ENCODE measurements around the gene PACRG. TPM values are rescaled to one million over a fixed set of nuclear protein-coding genes. Genes with fewer than 3 reads are reported as not detected.

PACRG gene
- total and polyA plus RNA-seq, 12 donors: 2.1 to 34.6 (median 10.0) TPM

DNA sequence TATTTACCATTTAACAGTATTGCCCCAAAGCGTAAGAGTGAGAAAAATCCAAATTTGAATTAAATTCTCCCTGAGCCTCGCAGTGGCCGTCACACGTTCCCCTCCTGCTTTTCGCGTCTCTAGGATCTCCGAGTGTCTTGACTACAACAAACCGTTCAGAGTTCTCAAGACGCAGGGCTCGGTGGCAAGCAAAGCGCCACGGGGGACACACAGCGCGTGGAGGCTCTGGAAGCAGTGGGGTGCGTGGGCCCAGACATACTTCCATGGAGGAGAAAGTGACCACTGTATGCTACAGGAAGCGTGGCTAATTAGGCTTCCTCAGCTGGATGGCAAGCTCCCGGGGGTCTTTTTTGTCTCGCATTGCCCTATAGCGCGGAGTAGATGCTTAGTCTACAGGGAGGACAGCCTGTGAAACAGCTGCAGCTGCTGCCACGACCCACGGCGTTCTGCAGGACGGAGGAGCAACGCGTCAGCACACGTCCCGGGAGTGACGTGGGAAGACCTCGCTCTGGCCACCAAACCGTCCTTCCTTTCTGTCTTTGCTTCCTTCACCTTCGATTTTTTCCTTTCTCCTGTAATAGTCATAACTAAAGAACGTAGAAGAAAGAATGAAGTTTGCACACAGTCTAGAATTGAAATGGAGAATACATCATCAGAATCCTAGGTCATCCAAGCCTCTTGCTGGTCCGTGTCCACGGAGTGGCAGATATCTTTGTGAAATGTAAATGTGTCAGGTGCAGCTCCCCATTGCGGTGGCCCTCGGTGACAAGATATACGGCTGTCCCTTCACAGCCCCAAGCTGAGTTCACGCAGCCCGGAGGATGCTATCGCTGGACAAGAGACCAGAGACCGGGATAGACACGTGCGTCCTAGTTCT is 582.6 kb downstream of the PACRG start:
- Histone ChIP-seq H3K27me3 (no peaks in the 10 kb centered on the region), H3K4me1 (peaks cover 0 to 5% (median 0%) of the 10 kb centered on the region in 9 donors), H3K27ac (no peak overlapping the region), H3K9me3 (no peaks in the 10 kb centered on the region), H3K4me3 (no peak overlapping the region), H3K36me3 (no peaks in the 10 kb centered on the region)
- no peak for DNase-seq
- TF ChIP-seq, protein P1, sequence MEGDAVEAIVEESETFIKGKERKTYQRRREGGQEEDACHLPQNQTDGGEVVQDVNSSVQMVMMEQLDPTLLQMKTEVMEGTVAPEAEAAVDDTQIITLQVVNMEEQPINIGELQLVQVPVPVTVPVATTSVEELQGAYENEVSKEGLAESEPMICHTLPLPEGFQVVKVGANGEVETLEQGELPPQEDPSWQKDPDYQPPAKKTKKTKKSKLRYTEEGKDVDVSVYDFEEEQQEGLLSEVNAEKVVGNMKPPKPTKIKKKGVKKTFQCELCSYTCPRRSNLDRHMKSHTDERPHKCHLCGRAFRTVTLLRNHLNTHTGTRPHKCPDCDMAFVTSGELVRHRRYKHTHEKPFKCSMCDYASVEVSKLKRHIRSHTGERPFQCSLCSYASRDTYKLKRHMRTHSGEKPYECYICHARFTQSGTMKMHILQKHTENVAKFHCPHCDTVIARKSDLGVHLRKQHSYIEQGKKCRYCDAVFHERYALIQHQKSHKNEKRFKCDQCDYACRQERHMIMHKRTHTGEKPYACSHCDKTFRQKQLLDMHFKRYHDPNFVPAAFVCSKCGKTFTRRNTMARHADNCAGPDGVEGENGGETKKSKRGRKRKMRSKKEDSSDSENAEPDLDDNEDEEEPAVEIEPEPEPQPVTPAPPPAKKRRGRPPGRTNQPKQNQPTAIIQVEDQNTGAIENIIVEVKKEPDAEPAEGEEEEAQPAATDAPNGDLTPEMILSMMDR (IDR thresholded peaks at IDR 0.05): no peak
- WGBS, 2 donors: 91 to 93% methylated on average over 44 of the region's 44 CpGs
- intact Hi-C loops (cut with DNase I): loop anchor here in 1 of 10 donors (10.0 kb wide), 1 partner anchor 126 kb away; no protein-coding TSS in a partner anchor
- ATAC-seq: no peak

DNA sequence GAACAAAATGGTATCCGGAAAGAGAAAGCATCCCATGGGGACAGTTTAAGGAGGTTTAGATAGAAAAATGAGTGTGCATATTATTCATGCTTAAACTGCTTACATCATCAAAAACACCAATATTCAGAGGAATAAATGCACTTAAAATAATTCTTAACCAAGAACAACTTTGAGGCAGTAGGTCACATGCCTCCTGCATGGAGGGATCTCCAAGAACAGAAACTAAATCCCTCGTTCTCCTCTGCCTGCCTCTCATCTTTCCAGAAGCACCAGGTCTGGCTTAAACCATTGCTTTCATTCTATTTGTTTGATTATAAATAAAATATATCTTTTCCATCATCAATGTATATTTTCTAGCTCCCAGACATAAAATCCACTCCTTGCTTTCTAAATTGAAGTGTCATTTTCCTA is 583.2 kb downstream of the PACRG start:
- no peak for ATAC-seq
- Histone ChIP-seq H3K4me1 (peaks cover 0 to 5% (median 0%) of the 10 kb centered on the region in 9 donors), H3K9me3 (no peaks in the 10 kb centered on the region), H3K27ac (no peak overlapping the region), H3K36me3 (no peaks in the 10 kb centered on the region), H3K27me3 (no peaks in the 10 kb centered on the region), H3K4me3 (no peak overlapping the region)
- intact Hi-C loops (cut with DNase I): loop anchor here in 1 of 10 donors (10.0 kb wide), 1 partner anchor 126 kb away; no protein-coding TSS in a partner anchor
- TF ChIP-seq, protein P1 (IDR thresholded peaks at IDR 0.05): no peak
- DNase-seq: no peak
- 77 to 80% methylated on average over 2 of the region's 2 CpGs for WGBS, 2 donors

GRCh38 chr6:163311830-163312229 is 584.1 kb downstream of the PACRG start:
- ATAC-seq (no peak), DNase-seq (no peak)
- Histone ChIP-seq H3K4me3 (no peak overlapping the region), H3K27me3 (no peaks in the 10 kb centered on the region), H3K9me3 (no peaks in the 10 kb centered on the region), H3K27ac (no peak overlapping the region), H3K4me1 (peaks cover 0 to 3% (median 0%) of the 10 kb centered on the region in 9 donors), H3K36me3 (no peaks in the 10 kb centered on the region)
- intact Hi-C loops (cut with DNase I): loop anchor here in 1 of 10 donors (10.0 kb wide), 1 partner anchor 127 kb away; no protein-coding TSS in a partner anchor
- WGBS, 2 donors: 86 to 94% methylated on average over 3 of the region's 3 CpGs
- TF ChIP-seq, protein P1 (IDR thresholded peaks at IDR 0.05): no peak

DNA sequence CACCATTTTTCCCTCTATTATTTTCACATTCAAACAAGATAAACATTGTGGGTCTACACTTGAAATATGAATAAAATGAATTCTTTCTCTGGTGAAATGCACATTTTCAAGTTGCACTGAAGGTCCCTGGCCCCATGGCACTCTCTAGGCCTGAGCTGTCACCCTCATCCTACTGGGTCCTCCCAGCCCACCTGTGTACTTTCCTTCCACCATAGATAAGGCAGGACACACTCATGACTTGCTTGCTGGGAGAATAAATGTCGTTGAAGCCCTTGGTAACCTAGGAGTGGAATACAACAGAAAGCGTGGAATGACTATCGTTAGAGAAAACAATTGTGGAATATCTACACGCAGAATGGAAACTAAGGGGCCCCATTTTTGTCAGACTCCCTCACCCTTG is 585.8 kb downstream of the PACRG start:
- Histone ChIP-seq H3K27me3 (no peaks in the 10 kb centered on the region), H3K27ac (no peak overlapping the region), H3K36me3 (no peaks in the 10 kb centered on the region), H3K9me3 (no peaks in the 10 kb centered on the region), H3K4me3 (no peak overlapping the region), H3K4me1 (peaks cover 2 to 16% (median 8%) of the 10 kb centered on the region in 9 donors)
- ATAC-seq: no peak
- DNase-seq: no peak
- TF ChIP-seq, protein P1 (IDR thresholded peaks at IDR 0.05): no peak
- intact Hi-C loops (cut with DNase I): loop anchor here in 1 of 10 donors (10.0 kb wide), 1 partner anchor 129 kb away; no protein-coding TSS in a partner anchor
- 94 to 97% methylated on average over 4 of the region's 4 CpGs for WGBS, 2 donors

Data from heart right ventricle (tissue), 16 donors.